IMR-90 (cell line): ENCODE measurements around the gene DNAH8. TPM values are rescaled to one million over a fixed set of nuclear protein-coding genes. Genes with fewer than 3 reads are reported as not detected.

Source experiments
- ATAC-seq: fragments of 200-7000 bp; cut with Tn5 transposase; 2 replicates; pipeline ENCODE4 v1.9.1; 2020; ENCODE audit warnings: low read depth, mild to moderate bottlenecking, moderate library complexity
- BruUV-seq: library from RNA; stranded (reverse); fragments of 400-500 nt; replicated peaks from 2 replicates; lab custom pipeline; 2021; lab: Mats Ljungman, UMichigan
- CTCF ChIA-PET: fragments of 300-600 bp; formaldehyde crosslinking; extraction: SDS; loops from one replicate; lab custom pipeline; 2021; ENCODE audit warnings: antibody characterized with exemption; lab: Yijun Ruan, JAX
- POLR2A ChIA-PET: fragments of 300-600 bp; sonication (Branson Sonifier 250); formaldehyde crosslinking; loops from one replicate; lab custom pipeline; 2022; ENCODE audit warnings: antibody characterized with exemption; ENCODE audit not compliant: unreplicated experiment; lab: Charles Lee
- DNase-seq: peaks from one replicate; pipeline ENCODE4 v3.0.0; 2013
- H2AFZ ChIP-seq: replicated peaks from 2 replicates; pipeline ENCODE3; 2013; ENCODE audit warnings: low read length, mild to moderate bottlenecking; ENCODE audit not compliant: poor library complexity
- H2AK5ac ChIP-seq: 2 replicates; pipeline ENCODE4 v1.6.1; 2013; ENCODE audit warnings: low read depth, low read length, inconsistent platforms
- H2AK9ac ChIP-seq: replicated peaks from 2 replicates; pipeline ENCODE3; 2013; ENCODE audit warnings: mild to moderate bottlenecking, low read depth, low read length, moderate library complexity; ENCODE audit not compliant: poor library complexity
- H2BK120ac ChIP-seq: 2 replicates; pipeline ENCODE4 v1.6.1; 2013; ENCODE audit warnings: low read depth, low read length, inconsistent platforms
- H2BK15ac ChIP-seq: 3 replicates; pipeline ENCODE4 v1.6.1; 2013; ENCODE audit warnings: low read depth, low read length, inconsistent platforms
- H2BK20ac ChIP-seq: 2 replicates; pipeline ENCODE4 v1.6.1; 2013; ENCODE audit warnings: low read depth, mild to moderate bottlenecking, inconsistent platforms, low read length, moderate library complexity
- H2BK5ac ChIP-seq: 2 replicates; pipeline ENCODE4 v1.6.1; 2013; ENCODE audit warnings: mild to moderate bottlenecking, low read depth, low read length, inconsistent platforms; ENCODE audit not compliant: poor library complexity, severe bottlenecking
- H3K14ac ChIP-seq: replicated peaks from 2 replicates; pipeline ENCODE4 v1.6.1; 2013; ENCODE audit warnings: low read depth, low read length, inconsistent platforms
- H3K18ac ChIP-seq: 2 replicates; pipeline ENCODE4 v1.6.1; 2013; ENCODE audit warnings: low read depth, low read length, control low read depth
- H3K23ac ChIP-seq: 2 replicates; pipeline ENCODE4 v1.6.1; 2013; ENCODE audit warnings: low read depth, low read length, inconsistent platforms
- H3K27ac ChIP-seq: 2 replicates; pipeline ENCODE4 v1.5.1; 2013; ENCODE audit warnings: mild to moderate bottlenecking, control low read depth, low read length; ENCODE audit not compliant: insufficient read depth
- H3K27me3 ChIP-seq: 2 replicates; pipeline ENCODE4 v1.6.1; 2013; ENCODE audit warnings: low read length; ENCODE audit not compliant: control insufficient read depth, insufficient read depth
- H3K36me3 ChIP-seq: 2 replicates; pipeline ENCODE4 v1.6.1; 2013; ENCODE audit warnings: low read length, mixed read lengths; ENCODE audit not compliant: control insufficient read depth, insufficient read depth
- H3K4ac ChIP-seq: 2 replicates; pipeline ENCODE4 v1.6.1; 2013; ENCODE audit warnings: low read depth, low read length, inconsistent platforms
- H3K4me1 ChIP-seq: 2 replicates; pipeline ENCODE4 v1.6.1; 2013; ENCODE audit warnings: low read length, mixed read lengths; ENCODE audit not compliant: control insufficient read depth, insufficient read depth
- H3K4me2 ChIP-seq: 2 replicates; pipeline ENCODE4 v1.6.1; 2013; ENCODE audit warnings: low read depth, mild to moderate bottlenecking, control low read depth, low read length, moderate library complexity
- H3K4me3 ChIP-seq: 2 replicates; pipeline ENCODE4 v1.5.1; 2013; ENCODE audit warnings: low read depth, mild to moderate bottlenecking, control low read depth, low read length, moderate library complexity; ENCODE audit not compliant: insufficient read depth
- H3K56ac ChIP-seq: 2 replicates; pipeline ENCODE4 v1.6.1; 2013; ENCODE audit warnings: low read length, inconsistent platforms; ENCODE audit not compliant: insufficient read depth; ENCODE audit errors: extremely low read depth
- H3K79me1 ChIP-seq, 2 experiments: 2 replicates each; pipeline ENCODE4 v1.6.1; 2013; ENCODE audit warnings: low read length in 2 of 2, inconsistent platforms in 1 of 2, low read depth in 1 of 2
- H3K9ac ChIP-seq: 2 replicates; pipeline ENCODE4 v1.6.1; 2013; ENCODE audit warnings: low read depth, low read length, control low read depth
- H3K9me1 ChIP-seq: 2 replicates; pipeline ENCODE4 v1.6.1; 2013; ENCODE audit warnings: low read length, inconsistent platforms; ENCODE audit not compliant: insufficient read depth
- H3K9me3 ChIP-seq: 2 replicates; pipeline ENCODE4 v1.6.1; 2013; ENCODE audit warnings: low read length; ENCODE audit not compliant: control insufficient read depth, insufficient read depth
- H4K20me1 ChIP-seq: 2 replicates; pipeline ENCODE4 v1.6.1; 2013; ENCODE audit warnings: low read length, inconsistent platforms; ENCODE audit not compliant: insufficient read depth
- H4K5ac ChIP-seq: 2 replicates; pipeline ENCODE4 v1.6.1; 2013; ENCODE audit warnings: mild to moderate bottlenecking, low read depth, low read length, control low read depth
- H4K8ac ChIP-seq, 2 experiments: 2 replicates each; pipeline ENCODE4 v1.6.1; 2013; ENCODE audit warnings: low read depth in 2 of 2, low read length in 2 of 2, control low read depth in 1 of 2, inconsistent platforms in 1 of 2
- H4K91ac ChIP-seq: 2 replicates; pipeline ENCODE4 v1.6.1; 2013; ENCODE audit warnings: low read depth, low read length, inconsistent platforms; ENCODE audit not compliant: insufficient read depth
- MAZ ChIP-seq: IDR thresholded peaks from 2 replicates; pipeline ENCODE4 v1.6.1; 2012; ENCODE audit warnings: low read depth, mild to moderate bottlenecking, low read length, improper control_type of control experiment, moderate library complexity, borderline replicate concordance
- NFE2L2 ChIP-seq: fragments of 150-350 bp; IDR thresholded peaks from 2 replicates; pipeline ENCODE4 v1.6.1; 2016; ENCODE audit warnings: low read depth, mild to moderate bottlenecking, low read length
- WGBS, 2 experiments: methylation state at CpG; one replicate each; pipeline versions ENCODE4 v1.1.5 to v1.1.7; 2013; ENCODE audit warnings: missing lambda C conversion rate in 2 of 2; ENCODE audit not compliant: insufficient read length in 1 of 2; ENCODE audit errors: extremely low coverage in 2 of 2; 5-methylcytosine and 5-hydroxymethylcytosine counted together
- dilution Hi-C: fragments of 300-500 bp; cut with HindIII; formaldehyde crosslinking; loops from one replicate; pipeline ENCODE4 v1.14.3; 2018; ENCODE audit warnings: low sequenced_read_pairs; ENCODE audit not compliant: unreplicated experiment
- in situ Hi-C: fragments of 300-500 bp; cut with MboI; formaldehyde crosslinking; loops from 3 replicates; pipeline ENCODE4 v1.14.3; 2019; ENCODE audit warnings: low sequenced_read_pairs, inconsistent platforms, mixed read lengths
- intact Hi-C: fragments of 100-400 bp; cut with micrococcal nuclease; formaldehyde crosslinking; loops from 2 replicates; pipeline ENCODE4 v1.10.0; 2022
- polyA plus RNA-seq, 3 experiments: library from polyadenylated mRNA; depleted of rRNA; stranded (reverse); fragments of >200 nt; gene quantifications; 2 replicates each; pipeline ENCODE4 v1.2.3, GENCODE V29; 2012; ENCODE audit warnings: low replicate concordance in 1 of 3
- total RNA-seq: library from RNA; depleted of rRNA; stranded (reverse); fragments of >200 nt; gene quantifications from 2 replicates; pipeline ENCODE4 v1.2.3, GENCODE V29; 2012

The DNAH8 gene
- total and polyA plus RNA-seq, 2 of the 4 experiments (the other 2 are of a cell fraction), result not detected

DNA sequence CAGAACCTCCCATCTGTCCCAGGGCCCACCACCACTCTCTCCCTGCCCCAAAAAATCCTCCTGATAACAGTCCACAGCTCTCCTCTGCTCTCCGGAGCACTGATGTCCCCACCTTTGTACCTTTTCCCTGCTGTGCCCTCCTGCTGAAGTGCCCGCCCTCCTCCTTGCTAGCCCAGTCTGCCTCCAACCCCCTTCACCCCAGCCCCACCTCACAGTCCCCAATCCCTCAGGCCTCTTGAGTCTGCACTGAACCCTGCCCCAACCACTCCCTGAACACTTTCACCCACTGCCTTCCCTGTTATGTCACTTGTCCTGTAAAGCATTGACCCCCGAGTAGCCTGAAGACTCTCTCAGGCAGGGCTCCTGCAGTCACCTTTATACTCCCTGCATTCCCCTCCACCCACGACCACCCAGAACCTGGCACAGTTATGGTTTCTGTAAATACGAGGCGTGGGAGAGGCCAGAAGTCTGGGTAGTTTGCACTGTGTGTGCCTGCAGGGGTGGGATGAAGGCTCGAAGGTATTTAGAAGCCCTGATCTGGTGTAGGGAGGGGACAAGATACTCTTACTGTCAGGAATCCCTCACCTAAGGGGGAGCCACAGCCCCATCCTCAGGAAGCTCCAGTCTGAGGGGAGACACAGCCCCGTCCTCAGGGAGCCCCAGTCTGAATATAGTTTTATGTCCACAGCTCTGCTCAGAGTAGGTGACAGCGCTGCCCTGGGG, 338.9 kb downstream of the DNAH8 start:
- no peak overlapping the region for H2BK20ac ChIP-seq
- H3K14ac ChIP-seq, result no peak overlapping the region
- dilution Hi-C loops (no loop called here), intact Hi-C loops (no loop called here), in situ Hi-C loops (no loop called here)
- H3K79me1 ChIP-seq, result no peaks in the 10 kb centered on the region
- H3K9me3 ChIP-seq, result no peaks in the 10 kb centered on the region
- H3K4ac ChIP-seq, result no peak overlapping the region
- TF ChIP-seq MAZ (no peak), NFE2L2 (no peak)
- H2AFZ ChIP-seq, result no peak overlapping the region
- no peak overlapping the region for H2BK120ac ChIP-seq
- H2BK15ac ChIP-seq, result no peak overlapping the region
- no peak overlapping the region for H3K27ac ChIP-seq
- H3K27me3 ChIP-seq, result peaks cover 19% of the 10 kb centered on the region
- WGBS, 2 experiments, result 50% methylated on average over 1 of the region's 9 CpGs; no CpG with 5 or more reads in 1 of the 2 experiments
- H4K5ac ChIP-seq, result no peak overlapping the region
- no peak overlapping the region for H3K23ac ChIP-seq
- POLR2A ChIA-PET, result no interaction called here
- no peaks in the 10 kb centered on the region for H3K9me1 ChIP-seq
- no peak overlapping the region for H3K9ac ChIP-seq
- H4K8ac ChIP-seq, result no peak overlapping the region
- no peak overlapping the region for H2AK9ac ChIP-seq
- BruUV-seq, result no TSS peak
- no peak overlapping the region for H3K4me3 ChIP-seq
- H4K20me1 ChIP-seq, result no peaks in the 10 kb centered on the region
- ATAC-seq (no peak), DNase-seq (no peak)
- H3K4me2 ChIP-seq, result no peak overlapping the region
- H3K36me3 ChIP-seq, result no peaks in the 10 kb centered on the region
- CTCF ChIA-PET, result no interaction called here
- no peak overlapping the region for H3K56ac ChIP-seq
- H2AK5ac ChIP-seq, result no peak overlapping the region
- H3K18ac ChIP-seq, result no peak overlapping the region
- H4K91ac ChIP-seq, result no peak overlapping the region
- no peak overlapping the region for H2BK5ac ChIP-seq
- H3K4me1 ChIP-seq, result no peaks in the 10 kb centered on the region
